Type B pancreatic cell (in vitro differentiated cells): ENCODE results near the gene DHDDS. TPM values are rescaled to one million over a fixed set of nuclear protein-coding genes. Genes with fewer than 3 reads are reported as not detected.

Source experiments
- DNase-seq: peaks from one replicate; pipeline ENCODE4 v3.0.0; 2021; ENCODE audit warnings: mixed read lengths; ENCODE audit not compliant: unreplicated experiment; ENCODE audit errors: extremely low spot score
- H3K27ac Mint-ChIP-seq: 2 replicates; pipeline ENCODE4 v1.8.0; 2021; ENCODE audit warnings: mild to moderate bottlenecking, mixed read lengths
- H3K27me3 Mint-ChIP-seq: 2 replicates; pipeline ENCODE4 v1.8.0; 2021; ENCODE audit warnings: mixed read lengths
- H3K36me3 Mint-ChIP-seq: 2 replicates; pipeline ENCODE4 v1.8.0; 2021; ENCODE audit warnings: mixed read lengths
- H3K4me1 Mint-ChIP-seq: one replicate; pipeline ENCODE4 v1.8.0; 2021; ENCODE audit warnings: mixed read lengths; ENCODE audit not compliant: unreplicated experiment
- H3K4me3 Mint-ChIP-seq: 2 replicates; pipeline ENCODE4 v1.8.0; 2021; ENCODE audit warnings: mild to moderate bottlenecking, mixed read lengths
- H3K9me3 Mint-ChIP-seq: 2 replicates; pipeline ENCODE4 v1.8.0; 2021; ENCODE audit warnings: mixed read lengths
- total RNA-seq: library from RNA; stranded (reverse); gene quantifications from 2 replicates; pipeline ENCODE4 v1.2.1, GENCODE V29; 2021; ENCODE audit warnings: low replicate concordance
- TF ChIP-seq, protein P1 (sequence below): fragments of 200-600 bp; sonication (generic); conservative IDR thresholded peaks from 2 replicates; pipeline ENCODE4 v1.5.0; 2021; ENCODE audit warnings: antibody characterized with exemption, mild to moderate bottlenecking

The DHDDS gene
- total RNA-seq, 1 donor from 2014 or later = 46.5 TPM

DNA sequence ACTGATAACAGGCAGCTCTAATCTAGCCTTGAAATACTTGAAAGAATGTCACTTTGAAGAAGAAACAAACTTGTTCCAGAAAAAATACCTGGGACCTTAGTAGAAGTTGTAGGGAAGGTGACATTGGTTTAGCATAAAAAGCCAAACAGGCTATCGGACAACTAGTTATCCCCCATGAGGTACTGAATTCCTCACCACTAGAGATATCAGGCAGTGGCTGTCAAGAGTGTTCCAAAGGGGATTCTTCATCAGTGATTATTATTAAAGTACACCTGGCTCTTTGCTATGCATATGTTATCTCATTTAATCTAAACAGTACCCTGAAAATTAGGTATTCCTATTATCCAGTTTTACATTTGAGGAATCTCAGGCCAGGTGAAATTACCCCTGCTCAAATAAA, 27.0 kb downstream of the DHDDS start:
- Mint-ChIP-seq H3K4me1 (no peaks in the 10 kb centered on the region), H3K27ac (no peak overlapping the region), H3K27me3 (no peaks in the 10 kb centered on the region), H3K36me3 (peaks cover 17% of the 10 kb centered on the region), H3K4me3 (no peak overlapping the region), H3K9me3 (no peaks in the 10 kb centered on the region)
- no peak for DNase-seq
- TF ChIP-seq, protein P1, sequence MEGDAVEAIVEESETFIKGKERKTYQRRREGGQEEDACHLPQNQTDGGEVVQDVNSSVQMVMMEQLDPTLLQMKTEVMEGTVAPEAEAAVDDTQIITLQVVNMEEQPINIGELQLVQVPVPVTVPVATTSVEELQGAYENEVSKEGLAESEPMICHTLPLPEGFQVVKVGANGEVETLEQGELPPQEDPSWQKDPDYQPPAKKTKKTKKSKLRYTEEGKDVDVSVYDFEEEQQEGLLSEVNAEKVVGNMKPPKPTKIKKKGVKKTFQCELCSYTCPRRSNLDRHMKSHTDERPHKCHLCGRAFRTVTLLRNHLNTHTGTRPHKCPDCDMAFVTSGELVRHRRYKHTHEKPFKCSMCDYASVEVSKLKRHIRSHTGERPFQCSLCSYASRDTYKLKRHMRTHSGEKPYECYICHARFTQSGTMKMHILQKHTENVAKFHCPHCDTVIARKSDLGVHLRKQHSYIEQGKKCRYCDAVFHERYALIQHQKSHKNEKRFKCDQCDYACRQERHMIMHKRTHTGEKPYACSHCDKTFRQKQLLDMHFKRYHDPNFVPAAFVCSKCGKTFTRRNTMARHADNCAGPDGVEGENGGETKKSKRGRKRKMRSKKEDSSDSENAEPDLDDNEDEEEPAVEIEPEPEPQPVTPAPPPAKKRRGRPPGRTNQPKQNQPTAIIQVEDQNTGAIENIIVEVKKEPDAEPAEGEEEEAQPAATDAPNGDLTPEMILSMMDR = no peak

DNA sequence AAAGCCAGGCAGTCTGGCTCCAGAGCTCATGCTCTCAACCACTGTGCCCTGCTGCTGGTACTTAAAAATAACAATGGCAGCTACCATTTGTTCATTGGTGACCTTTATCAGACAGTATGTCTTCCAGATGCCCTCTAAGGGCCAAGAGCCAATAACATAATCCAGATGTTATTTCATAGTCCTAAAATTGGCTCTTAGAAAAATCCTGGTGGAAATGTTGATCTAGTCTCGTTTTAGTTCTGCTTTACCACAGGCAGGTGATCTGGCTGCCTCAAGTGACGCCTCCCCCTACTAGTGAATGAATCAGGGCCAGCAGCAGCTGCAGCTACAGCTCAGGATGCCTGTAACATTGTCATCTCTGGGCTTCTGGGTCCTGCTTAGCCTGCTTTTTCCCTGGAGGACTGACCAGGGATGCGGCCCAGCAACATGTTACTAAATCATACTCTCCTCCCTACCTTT, 27.5 kb downstream of the DHDDS start:
- no peak for DNase-seq
- Mint-ChIP-seq H3K4me1 (no peaks in the 10 kb centered on the region), H3K36me3 (peaks cover 17% of the 10 kb centered on the region), H3K27me3 (no peaks in the 10 kb centered on the region), H3K9me3 (no peaks in the 10 kb centered on the region), H3K27ac (no peak overlapping the region), H3K4me3 (no peak overlapping the region)
- TF ChIP-seq, protein P1 = no peak

DNA sequence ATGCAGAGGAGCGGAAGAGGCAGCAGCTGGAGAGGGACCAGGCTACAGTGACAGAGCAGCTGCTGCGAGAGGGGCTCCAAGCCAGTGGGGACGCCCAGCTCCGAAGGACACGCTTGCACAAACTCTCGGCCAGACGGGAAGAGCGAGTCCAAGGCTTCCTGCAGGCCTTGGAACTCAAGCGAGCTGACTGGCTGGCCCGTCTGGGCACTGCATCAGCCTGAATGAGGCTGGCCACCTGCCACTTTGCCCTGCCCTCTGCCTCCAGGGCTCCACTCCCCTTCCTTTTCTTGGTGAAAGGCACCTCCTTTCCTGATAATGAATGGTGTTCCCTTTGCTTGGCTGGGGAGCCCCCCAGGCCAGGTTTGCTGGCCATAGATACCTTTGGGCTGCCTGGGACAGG, 36.8 kb downstream of the DHDDS start:
- Mint-ChIP-seq H3K27ac (no peak overlapping the region), H3K27me3 (no peaks in the 10 kb centered on the region), H3K4me3 (no peak overlapping the region), H3K4me1 (peaks cover 36% of the 10 kb centered on the region), H3K36me3 (peaks cover 32% of the 10 kb centered on the region), H3K9me3 (no peaks in the 10 kb centered on the region)
- DNase-seq = no peak
- TF ChIP-seq, protein P1 = no peak

DNA sequence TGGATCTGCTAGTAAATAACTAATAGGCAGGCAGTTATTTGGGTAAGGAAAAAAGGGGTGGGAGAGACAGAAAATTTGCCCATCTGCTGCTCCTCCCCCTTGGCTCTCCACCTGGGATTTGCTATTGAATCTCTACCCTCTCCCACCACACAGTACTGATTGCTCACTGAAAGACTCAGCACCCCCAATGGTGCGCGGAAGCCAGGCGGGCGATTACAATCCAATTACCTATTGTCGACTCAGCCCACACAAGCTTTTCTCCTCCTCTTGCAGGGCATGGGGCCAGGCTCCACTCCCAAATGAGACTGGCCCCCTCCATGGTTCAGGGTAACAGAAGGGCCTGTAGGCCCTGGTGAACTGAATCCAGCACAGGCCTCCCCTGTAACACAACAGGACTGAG, 37.4 kb downstream of the DHDDS start:
- TF ChIP-seq, protein P1 = no peak
- H3K27me3 Mint-ChIP-seq = no peaks in the 10 kb centered on the region
- peak overlapping the region; percentile 31 for H3K4me3 Mint-ChIP-seq
- no peak overlapping the region for H3K27ac Mint-ChIP-seq
- peaks cover 42% of the 10 kb centered on the region for H3K4me1 Mint-ChIP-seq
- H3K36me3 Mint-ChIP-seq = peaks cover 38% of the 10 kb centered on the region
- H3K9me3 Mint-ChIP-seq = no peaks in the 10 kb centered on the region
- no peak for DNase-seq

DNA sequence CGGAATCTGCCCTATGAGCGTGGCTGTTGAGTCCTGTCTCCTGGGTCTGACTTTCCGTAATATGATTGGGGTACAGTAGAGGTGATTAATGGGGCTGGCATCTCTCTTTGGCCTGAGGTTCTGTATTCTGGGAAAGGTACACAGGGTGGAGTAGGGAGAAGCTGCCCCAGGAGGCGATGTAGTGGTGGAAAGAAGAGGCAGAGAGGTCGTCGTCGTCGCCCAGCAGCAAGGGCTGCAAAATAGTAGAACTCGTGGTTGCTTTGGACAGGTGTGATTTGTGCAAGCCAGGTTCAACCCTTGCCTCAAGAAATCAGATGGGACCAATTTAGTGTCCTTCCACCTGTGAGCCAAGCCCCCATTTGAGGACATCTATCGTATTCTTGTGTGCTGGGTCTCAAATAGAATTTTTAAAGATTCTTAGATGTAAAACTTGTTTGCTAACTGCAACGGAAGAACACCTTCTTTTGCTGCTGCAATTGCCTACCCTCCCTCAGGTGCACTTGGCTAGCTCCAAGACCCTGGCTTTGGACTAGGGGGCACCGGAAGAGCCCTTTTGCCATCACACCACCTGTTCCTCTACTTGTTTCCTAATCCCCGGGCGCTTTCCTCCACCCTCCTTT, 38.9 kb downstream of the DHDDS start:
- H3K4me3 Mint-ChIP-seq = peak overlapping the region; percentile 94
- TF ChIP-seq, protein P1 = no peak
- no peaks in the 10 kb centered on the region for H3K9me3 Mint-ChIP-seq
- DNase-seq = no peak
- no peaks in the 10 kb centered on the region for H3K27me3 Mint-ChIP-seq
- peaks cover 30% of the 10 kb centered on the region for H3K36me3 Mint-ChIP-seq
- peak overlapping the region; percentile 95 for H3K27ac Mint-ChIP-seq
- peaks cover 46% of the 10 kb centered on the region for H3K4me1 Mint-ChIP-seq
